GM10266 (cell line): ENCODE measurements around the gene USP40.

ENCODE experiments used
- DNase-seq: peaks from one replicate; pipeline ENCODE4 v3.0.0; 2012; ENCODE audit errors: extremely low spot score
- TF ChIP-seq, protein P1 (sequence below): IDR thresholded peaks from 2 replicates; pipeline ENCODE4 v1.5.1; 2012; ENCODE audit warnings: mild to moderate bottlenecking, low read depth; ENCODE audit not compliant: control insufficient read depth, insufficient read depth; ENCODE audit errors: missing control alignments

USP40 gene

DNA sequence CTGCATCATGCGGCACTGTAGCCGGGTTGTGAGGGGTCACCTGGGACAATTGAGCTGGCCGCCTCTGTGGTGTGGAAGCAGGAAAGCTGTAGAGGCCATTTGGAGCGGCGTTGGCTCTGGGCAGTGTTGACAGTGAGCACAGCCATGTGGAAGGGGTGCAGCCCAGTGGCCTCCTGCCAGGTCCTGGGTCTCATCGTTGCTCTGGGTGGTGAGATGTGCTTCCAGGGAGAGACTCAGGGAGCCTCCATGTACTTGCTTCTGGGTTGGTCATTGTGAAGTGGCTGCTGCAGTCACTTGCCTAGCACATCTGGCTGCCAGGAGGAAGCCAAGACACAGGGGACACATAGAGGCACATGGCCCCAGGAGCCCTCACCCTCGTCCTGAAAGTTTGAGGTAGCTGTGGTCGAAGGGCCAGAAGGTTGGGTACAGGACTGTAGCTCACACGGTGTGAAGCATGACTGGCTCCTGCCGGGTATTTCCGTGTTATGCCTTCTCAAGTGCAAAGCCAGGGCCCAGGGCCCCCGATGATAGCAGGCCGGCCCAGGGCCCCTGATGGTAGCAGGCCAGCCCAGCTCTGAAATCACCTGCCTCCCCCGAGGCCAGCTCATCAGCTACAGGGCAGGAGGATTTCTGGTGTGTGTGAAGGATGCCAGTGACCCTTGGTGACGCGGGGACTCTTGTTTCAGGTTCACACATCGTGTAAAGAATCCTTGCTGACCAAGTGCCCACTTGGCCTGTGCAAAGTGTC lies 129.7 kb downstream of the USP40 start:
- TF ChIP-seq, protein P1, sequence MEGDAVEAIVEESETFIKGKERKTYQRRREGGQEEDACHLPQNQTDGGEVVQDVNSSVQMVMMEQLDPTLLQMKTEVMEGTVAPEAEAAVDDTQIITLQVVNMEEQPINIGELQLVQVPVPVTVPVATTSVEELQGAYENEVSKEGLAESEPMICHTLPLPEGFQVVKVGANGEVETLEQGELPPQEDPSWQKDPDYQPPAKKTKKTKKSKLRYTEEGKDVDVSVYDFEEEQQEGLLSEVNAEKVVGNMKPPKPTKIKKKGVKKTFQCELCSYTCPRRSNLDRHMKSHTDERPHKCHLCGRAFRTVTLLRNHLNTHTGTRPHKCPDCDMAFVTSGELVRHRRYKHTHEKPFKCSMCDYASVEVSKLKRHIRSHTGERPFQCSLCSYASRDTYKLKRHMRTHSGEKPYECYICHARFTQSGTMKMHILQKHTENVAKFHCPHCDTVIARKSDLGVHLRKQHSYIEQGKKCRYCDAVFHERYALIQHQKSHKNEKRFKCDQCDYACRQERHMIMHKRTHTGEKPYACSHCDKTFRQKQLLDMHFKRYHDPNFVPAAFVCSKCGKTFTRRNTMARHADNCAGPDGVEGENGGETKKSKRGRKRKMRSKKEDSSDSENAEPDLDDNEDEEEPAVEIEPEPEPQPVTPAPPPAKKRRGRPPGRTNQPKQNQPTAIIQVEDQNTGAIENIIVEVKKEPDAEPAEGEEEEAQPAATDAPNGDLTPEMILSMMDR = no peak
- no peak for DNase-seq

DNA sequence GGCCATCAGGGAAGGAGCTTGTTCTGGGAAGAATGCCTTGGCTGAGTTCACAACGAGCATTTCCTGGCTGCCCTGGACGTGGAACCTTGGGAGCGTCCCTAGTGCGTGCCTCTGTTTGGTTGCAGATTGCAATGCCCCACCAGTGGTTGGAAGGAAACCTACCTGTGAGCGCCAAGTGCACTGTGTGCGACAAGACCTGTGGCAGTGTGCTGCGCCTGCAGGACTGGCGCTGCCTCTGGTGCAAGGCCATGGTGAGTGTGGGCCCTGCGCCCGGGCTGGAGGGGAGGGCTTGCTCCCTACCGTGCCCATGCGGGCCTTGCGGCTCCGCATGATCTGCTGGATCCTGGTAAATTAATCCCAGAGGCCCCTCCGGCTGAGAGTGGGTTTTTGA lies 130.4 kb downstream of the USP40 start:
- DNase-seq = no peak
- TF ChIP-seq, protein P1 = no peak

DNA sequence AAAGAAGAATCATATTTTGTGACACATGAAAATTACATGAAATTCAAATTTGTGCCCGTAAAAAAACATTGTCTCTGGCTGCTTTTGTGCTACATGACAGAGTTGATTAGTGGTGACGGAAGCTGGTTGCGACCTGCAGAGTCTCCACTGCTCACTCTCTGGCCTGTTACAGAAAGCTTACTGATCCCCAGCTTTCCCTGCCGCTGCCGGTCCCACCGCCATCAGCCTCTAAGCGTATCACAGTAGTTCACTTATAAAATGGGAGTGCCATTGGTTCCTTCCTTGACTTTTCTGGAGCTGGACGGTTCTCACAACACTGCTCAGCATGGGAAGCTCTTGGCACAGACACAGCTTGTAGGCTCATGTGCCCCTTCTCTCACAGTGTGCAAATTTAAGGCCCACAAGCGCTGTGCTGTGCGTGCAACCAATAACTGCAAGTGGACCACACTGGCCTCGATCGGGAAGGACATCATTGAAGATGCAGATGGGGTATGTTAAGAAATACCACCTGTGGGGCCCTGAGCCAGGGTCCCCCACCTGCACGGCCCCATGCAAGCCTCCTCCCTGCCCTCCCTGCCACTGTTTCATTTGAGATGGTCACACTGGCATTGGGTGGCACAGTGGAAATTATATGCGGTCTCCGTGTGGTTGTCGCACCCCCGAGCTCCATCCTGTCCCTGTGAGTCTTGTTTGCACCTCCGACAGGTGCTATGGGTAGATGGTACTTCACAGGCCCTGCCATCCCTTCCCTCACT lies 131.0 kb downstream of the USP40 start:
- TF ChIP-seq, protein P1 = no peak
- no peak for DNase-seq

DNA sequence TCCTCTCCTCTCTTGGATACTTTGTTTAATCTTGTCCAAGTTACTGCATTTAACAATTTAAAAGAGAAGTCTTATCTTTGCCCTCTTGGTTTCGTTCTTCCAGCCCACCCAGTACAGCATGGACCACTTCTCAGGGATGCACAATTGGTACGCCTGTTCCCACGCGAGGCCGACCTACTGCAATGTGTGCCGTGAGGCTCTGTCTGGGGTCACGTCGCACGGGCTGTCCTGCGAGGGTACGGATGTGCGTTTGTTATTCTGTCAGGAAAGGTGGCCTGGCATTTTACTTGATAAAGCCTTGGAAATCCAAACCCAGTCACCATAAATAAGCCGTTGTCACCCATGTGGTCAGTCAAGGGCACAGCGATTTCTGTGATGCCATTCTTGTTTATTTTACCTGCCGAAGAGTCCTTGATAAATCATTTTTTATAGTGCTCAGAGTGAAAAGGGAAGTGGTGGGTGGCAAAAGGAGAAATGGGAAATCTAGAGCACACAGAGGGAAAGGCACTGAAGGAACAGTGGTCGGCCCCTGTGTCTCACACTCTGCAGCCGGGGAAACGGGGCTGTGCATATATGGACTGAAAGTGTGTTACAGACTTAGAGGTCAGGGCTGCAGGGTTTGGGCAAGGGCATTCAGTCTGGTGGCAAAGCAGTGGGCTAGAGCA lies 131.8 kb downstream of the USP40 start:
- TF ChIP-seq, protein P1 = no peak

DNA sequence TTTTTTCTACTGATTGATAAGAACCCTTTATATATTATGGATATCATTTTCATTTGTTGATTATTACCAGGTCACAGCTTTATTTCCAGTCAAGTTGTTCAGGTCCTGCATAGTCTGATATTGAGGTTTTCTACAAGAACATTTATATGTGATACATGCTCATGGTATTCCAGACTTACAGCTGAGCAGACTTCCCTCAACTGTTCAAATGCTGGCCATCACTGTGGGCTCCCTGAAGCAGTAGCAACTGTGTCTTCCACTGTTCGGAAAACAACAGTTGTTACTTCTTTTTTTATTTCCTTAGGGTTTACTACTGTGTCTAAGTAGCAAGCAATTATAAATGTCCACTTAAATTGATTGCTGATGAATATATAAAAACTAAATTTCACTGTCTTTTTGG lies 132.8 kb downstream of the USP40 start:
- TF ChIP-seq, protein P1 = no peak
- DNase-seq = no peak

More for the DNA sequence above, 131.8 kb downstream of the USP40 start:
- DNase-seq = no peak

DNA sequence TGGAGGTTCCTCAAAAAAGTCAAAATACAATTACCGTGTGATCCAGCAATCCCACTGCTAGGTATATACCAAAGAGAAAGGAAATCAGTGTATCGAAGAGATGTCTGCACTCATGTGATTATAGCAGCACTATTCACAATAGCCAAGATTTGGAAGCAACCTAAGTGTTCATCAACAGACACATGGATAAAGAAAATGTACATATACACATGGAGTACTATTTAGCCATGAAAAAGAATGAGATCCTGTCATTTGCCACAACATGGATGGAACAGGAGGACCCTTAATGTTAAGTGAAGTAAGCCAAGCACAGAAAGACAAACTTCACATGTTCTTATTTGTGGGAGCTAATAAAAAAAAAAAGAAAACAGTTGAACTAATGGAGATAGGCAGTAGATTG lies 133.6 kb downstream of the USP40 start:
- TF ChIP-seq, protein P1 = no peak
- no peak for DNase-seq
